Neural cell (in vitro differentiated cells): ENCODE results near the gene MALAT1. TPM values are rescaled to one million over a fixed set of nuclear protein-coding genes. Genes with fewer than 3 reads are reported as not detected.

Experiments used
- H2AFZ ChIP-seq: fragments of 200-600, 300-800 bp; sonication (generic), shearing (Covaris generic); 2 replicates; pipeline ENCODE4 v1.6.0; 2014; ENCODE audit warnings: low read depth, mild to moderate bottlenecking, antibody characterized with exemption, low read length, moderate library complexity
- H3F3A ChIP-seq: fragments of 200-600 bp; shearing (Covaris generic); 2 replicates; pipeline ENCODE4 v1.6.1; 2016; ENCODE audit warnings: mild to moderate bottlenecking, moderate library complexity, mixed read lengths, antibody characterized with exemption, low read length; ENCODE audit not compliant: insufficient read depth, poor library complexity, severe bottlenecking
- H3K27ac ChIP-seq: fragments of 200-600, 300-800 bp; sonication (generic), shearing (Covaris generic); 2 replicates; pipeline ENCODE4 v1.5.1; 2014; ENCODE audit warnings: mild to moderate bottlenecking, low read length, moderate library complexity
- H3K27me3 ChIP-seq: fragments of 300-800, 200-600 bp; sonication (generic), shearing (Covaris generic); 2 replicates; pipeline ENCODE4 v1.6.0; 2014; ENCODE audit warnings: mild to moderate bottlenecking, low read depth, low read length, moderate library complexity; ENCODE audit not compliant: insufficient read depth
- H3K36me3 ChIP-seq: fragments of 300-800, 200-600 bp; sonication (generic), shearing (Covaris generic); 2 replicates; pipeline ENCODE4 v1.5.1; 2014; ENCODE audit warnings: mild to moderate bottlenecking, antibody characterized with exemption, low read length, moderate library complexity; ENCODE audit not compliant: insufficient read depth
- H3K4me2 ChIP-seq: fragments of 300-800, 200-600 bp; sonication (generic), shearing (Covaris generic); 2 replicates; pipeline ENCODE4 v1.6.0; 2014; ENCODE audit warnings: mild to moderate bottlenecking, low read length
- H3K4me3 ChIP-seq: fragments of 300-800, 200-600 bp; sonication (generic), shearing (Covaris generic); 2 replicates; pipeline ENCODE4 v1.5.1; 2014; ENCODE audit warnings: mild to moderate bottlenecking, low read length, moderate library complexity
- H3K79me2 ChIP-seq: fragments of 200-600 bp; shearing (Covaris generic); replicated peaks from 2 replicates; pipeline ENCODE4 v1.6.0; 2014; ENCODE audit warnings: mild to moderate bottlenecking, low read length, moderate library complexity; ENCODE audit not compliant: insufficient read depth
- H3K9ac ChIP-seq: fragments of 300-800, 200-600 bp; sonication (generic), shearing (Covaris generic); 2 replicates; pipeline ENCODE4 v1.6.1; 2016; ENCODE audit warnings: mild to moderate bottlenecking, low read length, mixed read lengths
- H3K9me2 ChIP-seq: fragments of 200-600 bp; shearing (Covaris generic); 2 replicates; pipeline ENCODE4 v1.6.1; 2016; ENCODE audit warnings: mild to moderate bottlenecking, low read length, mixed read lengths; ENCODE audit not compliant: insufficient read depth
- H3K9me3 ChIP-seq: fragments of 200-600, 300-800 bp; sonication (generic), shearing (Covaris generic); 2 replicates; pipeline ENCODE4 v1.6.1; 2016; ENCODE audit warnings: mild to moderate bottlenecking, mixed run types, low read length, moderate library complexity, mixed read lengths
- H4K20me1 ChIP-seq: fragments of 200-600 bp; shearing (Covaris generic); 2 replicates; pipeline ENCODE4 v1.6.1; 2016; ENCODE audit warnings: mild to moderate bottlenecking, mixed run types; ENCODE audit not compliant: insufficient read depth
- EP300 ChIP-seq: fragments of 450-650 bp; conservative IDR thresholded peaks from 2 replicates; pipeline ENCODE4 v1.6.1; 2014; ENCODE audit warnings: antibody characterized with exemption, mild to moderate bottlenecking, moderate library complexity; ENCODE audit not compliant: poor library complexity, severe bottlenecking
- EZH2 ChIP-seq: fragments of 200-600, 300-800 bp; shearing (Covaris generic), sonication (generic); IDR thresholded peaks from 2 replicates; pipeline ENCODE4 v1.6.1; 2014; ENCODE audit warnings: antibody characterized with exemption, low read length, borderline replicate concordance, mild to moderate bottlenecking; ENCODE audit not compliant: insufficient read depth, poor library complexity, severe bottlenecking
- MXI1 ChIP-seq: fragments of 450-650 bp; conservative IDR thresholded peaks from 2 replicates; pipeline ENCODE4 v1.6.1; 2014; ENCODE audit warnings: antibody characterized with exemption, mild to moderate bottlenecking; ENCODE audit not compliant: poor library complexity, severe bottlenecking
- POLR2AphosphoS5 ChIP-seq: IDR thresholded peaks from 2 replicates; pipeline ENCODE4 v1.6.1; 2012
- RAD21 ChIP-seq: fragments of 450-650 bp; conservative IDR thresholded peaks from 2 replicates; pipeline ENCODE4 v1.6.1; 2014; ENCODE audit warnings: antibody characterized with exemption, mild to moderate bottlenecking, moderate library complexity
- SMC3 ChIP-seq: fragments of 450-650 bp; conservative IDR thresholded peaks from 2 replicates; pipeline ENCODE4 v1.6.1; 2014; ENCODE audit warnings: antibody characterized with exemption, mild to moderate bottlenecking, moderate library complexity; ENCODE audit not compliant: poor library complexity
- TAF1 ChIP-seq: IDR thresholded peaks from 2 replicates; pipeline ENCODE4 v1.6.1; 2012; ENCODE audit warnings: low read depth
- polyA plus RNA-seq: library from polyadenylated mRNA; depleted of rRNA; stranded (reverse); fragments of >200 nt; gene quantifications from 2 replicates; pipeline ENCODE4 v1.2.3, GENCODE V29; 2014
- small RNA-seq, 3 experiments: library from RNA; depleted of rRNA; stranded (forward); fragments of <200 nt; gene quantifications; one replicate each; pipeline ENCODE3, GENCODE V24; 2012
- TF ChIP-seq, protein P1 (sequence below): IDR thresholded peaks from 2 replicates; pipeline ENCODE4 v1.6.1; 2012; ENCODE audit warnings: borderline replicate concordance
- TF ChIP-seq, protein P2 (sequence below): fragments of 450-650 bp; IDR thresholded peaks from 2 replicates; pipeline ENCODE4 v1.5.1; 2014; ENCODE audit warnings: antibody characterized with exemption, mild to moderate bottlenecking, moderate library complexity; ENCODE audit not compliant: poor library complexity, severe bottlenecking

The MALAT1 gene
- polyA plus RNA-seq, 1 donor from 2014 or later: 1,383 TPM

DNA sequence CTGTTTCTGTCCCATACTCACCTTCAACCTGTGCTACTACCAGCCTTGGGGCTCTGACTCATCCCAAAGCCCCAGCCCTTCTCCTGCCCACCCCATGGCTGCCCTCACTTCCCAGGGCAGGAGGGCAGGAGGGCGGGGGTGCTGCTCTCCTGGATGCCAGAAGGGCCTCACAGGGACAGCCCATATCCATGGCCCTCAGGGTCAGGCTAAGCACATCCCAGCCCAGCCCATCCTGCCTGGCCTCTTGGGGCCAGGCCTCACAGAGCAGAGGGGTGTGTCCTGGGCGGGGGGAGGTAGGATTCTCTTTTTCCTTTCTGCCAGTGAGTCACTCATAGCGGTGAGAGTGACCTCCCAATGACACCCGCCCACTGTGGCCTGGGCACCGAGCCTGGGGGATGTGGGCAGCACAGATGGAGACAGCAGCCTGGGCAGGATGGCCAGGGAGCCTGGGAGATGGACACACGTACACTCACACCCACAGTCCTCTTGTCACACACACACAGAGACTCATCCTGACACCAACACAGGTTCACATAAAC is 56.9 kb downstream of the MALAT1 start:
- Histone ChIP-seq H3K4me2 (no peak overlapping the region), H3K9ac (no peak overlapping the region)

More for the DNA sequence above, 56.9 kb downstream of the MALAT1 start:
- TF ChIP-seq EP300 (no peak), RAD21 (no peak), SMC3 (no peak), TAF1 (no peak), EZH2 (no peak), POLR2AphosphoS5 (no peak), MXI1 (no peak)
- TF ChIP-seq, protein P1, sequence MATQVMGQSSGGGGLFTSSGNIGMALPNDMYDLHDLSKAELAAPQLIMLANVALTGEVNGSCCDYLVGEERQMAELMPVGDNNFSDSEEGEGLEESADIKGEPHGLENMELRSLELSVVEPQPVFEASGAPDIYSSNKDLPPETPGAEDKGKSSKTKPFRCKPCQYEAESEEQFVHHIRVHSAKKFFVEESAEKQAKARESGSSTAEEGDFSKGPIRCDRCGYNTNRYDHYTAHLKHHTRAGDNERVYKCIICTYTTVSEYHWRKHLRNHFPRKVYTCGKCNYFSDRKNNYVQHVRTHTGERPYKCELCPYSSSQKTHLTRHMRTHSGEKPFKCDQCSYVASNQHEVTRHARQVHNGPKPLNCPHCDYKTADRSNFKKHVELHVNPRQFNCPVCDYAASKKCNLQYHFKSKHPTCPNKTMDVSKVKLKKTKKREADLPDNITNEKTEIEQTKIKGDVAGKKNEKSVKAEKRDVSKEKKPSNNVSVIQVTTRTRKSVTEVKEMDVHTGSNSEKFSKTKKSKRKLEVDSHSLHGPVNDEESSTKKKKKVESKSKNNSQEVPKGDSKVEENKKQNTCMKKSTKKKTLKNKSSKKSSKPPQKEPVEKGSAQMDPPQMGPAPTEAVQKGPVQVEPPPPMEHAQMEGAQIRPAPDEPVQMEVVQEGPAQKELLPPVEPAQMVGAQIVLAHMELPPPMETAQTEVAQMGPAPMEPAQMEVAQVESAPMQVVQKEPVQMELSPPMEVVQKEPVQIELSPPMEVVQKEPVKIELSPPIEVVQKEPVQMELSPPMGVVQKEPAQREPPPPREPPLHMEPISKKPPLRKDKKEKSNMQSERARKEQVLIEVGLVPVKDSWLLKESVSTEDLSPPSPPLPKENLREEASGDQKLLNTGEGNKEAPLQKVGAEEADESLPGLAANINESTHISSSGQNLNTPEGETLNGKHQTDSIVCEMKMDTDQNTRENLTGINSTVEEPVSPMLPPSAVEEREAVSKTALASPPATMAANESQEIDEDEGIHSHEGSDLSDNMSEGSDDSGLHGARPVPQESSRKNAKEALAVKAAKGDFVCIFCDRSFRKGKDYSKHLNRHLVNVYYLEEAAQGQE: no peak
- TF ChIP-seq, protein P2, sequence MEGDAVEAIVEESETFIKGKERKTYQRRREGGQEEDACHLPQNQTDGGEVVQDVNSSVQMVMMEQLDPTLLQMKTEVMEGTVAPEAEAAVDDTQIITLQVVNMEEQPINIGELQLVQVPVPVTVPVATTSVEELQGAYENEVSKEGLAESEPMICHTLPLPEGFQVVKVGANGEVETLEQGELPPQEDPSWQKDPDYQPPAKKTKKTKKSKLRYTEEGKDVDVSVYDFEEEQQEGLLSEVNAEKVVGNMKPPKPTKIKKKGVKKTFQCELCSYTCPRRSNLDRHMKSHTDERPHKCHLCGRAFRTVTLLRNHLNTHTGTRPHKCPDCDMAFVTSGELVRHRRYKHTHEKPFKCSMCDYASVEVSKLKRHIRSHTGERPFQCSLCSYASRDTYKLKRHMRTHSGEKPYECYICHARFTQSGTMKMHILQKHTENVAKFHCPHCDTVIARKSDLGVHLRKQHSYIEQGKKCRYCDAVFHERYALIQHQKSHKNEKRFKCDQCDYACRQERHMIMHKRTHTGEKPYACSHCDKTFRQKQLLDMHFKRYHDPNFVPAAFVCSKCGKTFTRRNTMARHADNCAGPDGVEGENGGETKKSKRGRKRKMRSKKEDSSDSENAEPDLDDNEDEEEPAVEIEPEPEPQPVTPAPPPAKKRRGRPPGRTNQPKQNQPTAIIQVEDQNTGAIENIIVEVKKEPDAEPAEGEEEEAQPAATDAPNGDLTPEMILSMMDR: no peak
- H3K27ac ChIP-seq: no peak overlapping the region
- no peaks in the 10 kb centered on the region for H3K9me2 ChIP-seq
- H3K27me3 ChIP-seq: no peaks in the 10 kb centered on the region
- no peaks in the 10 kb centered on the region for H3K79me2 ChIP-seq
- H3F3A ChIP-seq: no peaks in the 10 kb centered on the region
- H2AFZ ChIP-seq: no peak overlapping the region
- no peaks in the 10 kb centered on the region for H3K36me3 ChIP-seq
- H3K9me3 ChIP-seq: no peaks in the 10 kb centered on the region
- no peaks in the 10 kb centered on the region for H4K20me1 ChIP-seq
- no peak overlapping the region for H3K4me3 ChIP-seq

Small RNAs within 50 kb of the gene (small RNA-seq; reads per million reads assigned to genes)
- gene RF01684: 0 reads per million in 3 experiments

Other genes with a start within 250 kb of the MALAT1 start
- gene POLA2, start 237.1 kb upstream of the MALAT1 start, polyA plus RNA-seq: 4.3 and 7.2 TPM in 2 replicates
- 0.56 and 1.3 TPM in 2 replicates for gene CDC42EP2, start 184.2 kb upstream of the MALAT1 start, polyA plus RNA-seq
- gene DPF2, start 165.2 kb upstream of the MALAT1 start, polyA plus RNA-seq: 57.8 and 60.9 TPM in 2 replicates
- gene TIGD3, start 144.3 kb upstream of the MALAT1 start, polyA plus RNA-seq: 16.1 and 23.1 TPM in 2 replicates
- 0.66 TPM in 1 of 2 replicates, not detected in the other for gene SLC25A45, start 116.4 kb upstream of the MALAT1 start, polyA plus RNA-seq
- 17.2 and 22.2 TPM in 2 replicates for gene FRMD8, start 112.4 kb upstream of the MALAT1 start, polyA plus RNA-seq
- 2.6 and 4.2 TPM in 2 replicates for gene NEAT1, start 76.2 kb upstream of the MALAT1 start, polyA plus RNA-seq
- gene SCYL1, start 26.0 kb downstream of the MALAT1 start, polyA plus RNA-seq: 48.3 and 56.2 TPM in 2 replicates
- gene LTBP3, start 59.3 kb downstream of the MALAT1 start, polyA plus RNA-seq: 3.5 and 4.6 TPM in 2 replicates
- gene ZNRD2, start 71.4 kb downstream of the MALAT1 start, polyA plus RNA-seq: 35.4 and 36.2 TPM in 2 replicates
- gene FAM89B, start 73.5 kb downstream of the MALAT1 start, polyA plus RNA-seq: 75.1 and 86.1 TPM in 2 replicates
- 18.3 and 19.8 TPM in 2 replicates for gene EHBP1L1, start 77.0 kb downstream of the MALAT1 start, polyA plus RNA-seq
- gene KCNK7, start 96.8 kb downstream of the MALAT1 start, polyA plus RNA-seq: 1.1 TPM in 1 of 2 replicates, not detected in the other
- 3.9 and 6.6 TPM in 2 replicates for gene MAP3K11, start 115.2 kb downstream of the MALAT1 start, polyA plus RNA-seq
- gene PCNX3, start 116.7 kb downstream of the MALAT1 start, polyA plus RNA-seq: 7.8 and 8.1 TPM in 2 replicates
- 0.16 and 6.5 TPM in 2 replicates for gene SIPA1, start 139.1 kb downstream of the MALAT1 start, polyA plus RNA-seq
- gene RELA, start 163.9 kb downstream of the MALAT1 start, polyA plus RNA-seq: 19.3 and 19.5 TPM in 2 replicates
- gene KAT5, start 213.2 kb downstream of the MALAT1 start, polyA plus RNA-seq: 102 and 109 TPM in 2 replicates
- 38.4 and 43.8 TPM in 2 replicates for gene RNASEH2C, start 221.8 kb downstream of the MALAT1 start, polyA plus RNA-seq